Right cardiac atrium (tissue), 5 donors: ENCODE results near the gene BCL2A1. TPM values are rescaled to one million over a fixed set of nuclear protein-coding genes. Genes with fewer than 3 reads are reported as not detected.

Experiments used
- ATAC-seq, 2 donors: fragments of 200-7000 bp; cut with Tn5 transposase; one replicate each; pipeline versions ENCODE4 v1.8.0 to v1.9.1; 2020; ENCODE audit warnings: moderate library complexity in 2 of 2, mild to moderate bottlenecking in 1 of 2
- DNase-seq, 3 donors: peaks; one replicate each; pipeline ENCODE4 v3.0.0-alpha.2; 2020
- H3K27ac ChIP-seq: one replicate; pipeline ENCODE4 v1.5.1; 2013; ENCODE audit warnings: mild to moderate bottlenecking, low read length, control low read depth, moderate library complexity
- H3K27me3 ChIP-seq: one replicate; pipeline ENCODE4 v1.6.1; 2013; ENCODE audit not compliant: control insufficient read depth, insufficient read depth
- H3K4me1 ChIP-seq: one replicate; pipeline ENCODE4 v1.6.1; 2013; ENCODE audit warnings: low read length; ENCODE audit not compliant: control insufficient read depth, insufficient read depth
- H3K4me3 ChIP-seq: one replicate; pipeline ENCODE4 v1.5.1; 2013; ENCODE audit warnings: low read length, control low read depth
- H3K9me3 ChIP-seq: one replicate; pipeline ENCODE4 v1.6.1; 2013; ENCODE audit warnings: low read length; ENCODE audit not compliant: control insufficient read depth
- WGBS: extraction: QIAGEN DNeasy Blood & Tissue Kit; methylation state at CpG from one replicate; pipeline ENCODE4 v1.1.7; 2013; 5-methylcytosine and 5-hydroxymethylcytosine counted together
- intact Hi-C, 4 donors: fragments of 100-400 bp; cut with DNase I; formaldehyde crosslinking; loops; one replicate each; pipeline versions ENCODE4 v1.11.0 to v1.14.0; 2022 to 2023
- polyA plus RNA-seq: library from polyadenylated mRNA; stranded (reverse); fragments of 200-250 nt; gene quantifications from one replicate; pipeline ENCODE4 v1.2.3, GENCODE V29; 2013
- total RNA-seq, 4 donors: library from RNA; stranded (reverse); fragmentation: NEBNext Ultra II Directional; extraction: Animal tissue kit (Norgen Biotek cat#: 25700); gene quantifications; one replicate each; pipeline ENCODE4 v1.2.1, GENCODE V29; 2021
- donor health status: healthy with polysubstance abuse.
- donor health status: DM: no; HTN: yes; CAD: no.
- donor health status: DM: no; HTN: no; CAD: no.
- donor health status: DM: no; HTN: yes; CAD: no; lungs with severe emphysema.
- donor health status: DM: yes; HTN: yes; CAD: no.

The BCL2A1 gene
- total and polyA plus RNA-seq, 5 donors: 0.29 to 1.1 (median 0.43) TPM; not detected in 1

DNA sequence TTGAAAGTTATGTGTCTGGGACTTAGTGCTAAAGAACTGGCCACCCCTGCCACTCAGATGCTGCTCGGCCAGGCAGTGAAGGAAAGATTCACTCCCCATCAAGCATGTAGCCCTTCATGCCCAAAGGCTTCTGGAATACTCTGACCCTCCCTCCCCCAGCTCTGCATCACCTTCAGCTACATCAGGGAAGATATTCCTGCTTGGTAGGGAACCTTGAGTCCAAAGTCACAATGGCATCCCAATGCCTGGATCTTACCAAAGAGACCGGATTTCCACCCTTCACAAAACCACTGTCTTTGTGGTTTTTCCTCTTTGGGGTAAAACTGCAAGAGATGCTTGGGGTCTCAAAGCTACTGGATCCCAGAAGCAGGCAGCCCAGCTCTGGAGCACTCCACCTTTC is 18.2 kb upstream of the BCL2A1 start:
- 90% methylated on average over 2 of the region's 2 CpGs for WGBS

DNA sequence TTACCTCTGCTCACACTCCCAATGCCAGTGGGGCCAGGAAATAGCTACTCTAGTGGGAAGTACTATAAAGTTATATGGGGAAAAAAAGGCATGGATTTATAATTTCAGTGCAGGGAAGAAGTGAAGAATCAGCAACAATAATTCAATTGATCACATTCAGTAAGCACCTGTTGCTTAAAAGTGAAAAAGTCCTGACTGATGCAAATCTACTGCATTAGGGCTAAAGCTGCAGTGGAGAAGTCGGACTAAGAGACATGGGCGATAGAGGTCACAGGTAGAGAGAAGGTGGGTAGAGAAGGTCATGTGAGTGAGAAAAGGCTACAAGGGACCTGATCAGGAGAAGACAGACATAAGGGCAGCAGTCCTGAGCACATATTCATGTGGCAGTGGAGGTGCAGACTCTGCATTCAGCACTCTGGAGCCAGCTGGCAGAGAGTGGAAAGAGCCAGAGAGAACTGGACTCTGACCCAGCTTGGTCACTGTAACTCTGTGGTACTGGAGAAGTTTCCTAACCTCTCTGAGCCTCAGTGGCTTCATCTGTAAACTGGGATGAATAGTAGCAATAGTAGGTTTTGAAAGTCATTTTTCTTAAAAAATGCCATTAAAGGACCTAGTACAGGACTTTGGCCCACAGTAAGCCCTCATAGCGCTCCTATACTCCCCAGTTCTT is 17.6 kb upstream of the BCL2A1 start:
- H3K27me3 ChIP-seq: no peaks in the 10 kb centered on the region
- intact Hi-C loops: no loop called here
- no peak overlapping the region for H3K4me3 ChIP-seq
- H3K4me1 ChIP-seq: no peaks in the 10 kb centered on the region
- WGBS: 94% methylated on average over 3 of the region's 3 CpGs
- ATAC-seq (no peak), DNase-seq (no peak)
- H3K27ac ChIP-seq: no peak overlapping the region
- H3K9me3 ChIP-seq: no peaks in the 10 kb centered on the region

More for the DNA sequence above, 18.2 kb upstream of the BCL2A1 start:
- intact Hi-C loops: no loop called here
- ATAC-seq: no peak
- H3K27ac ChIP-seq: no peak overlapping the region
- no peak overlapping the region for H3K4me3 ChIP-seq
- H3K4me1 ChIP-seq: no peaks in the 10 kb centered on the region
- no peak for DNase-seq
- no peaks in the 10 kb centered on the region for H3K9me3 ChIP-seq
- no peaks in the 10 kb centered on the region for H3K27me3 ChIP-seq

GRCh38 chr15:79987969-79988368 is 17.0 kb upstream of the BCL2A1 start:
- 87% methylated on average over 3 of the region's 3 CpGs for WGBS
- H3K4me1 ChIP-seq: no peaks in the 10 kb centered on the region
- no peak for DNase-seq
- H3K9me3 ChIP-seq: no peaks in the 10 kb centered on the region
- ATAC-seq: no peak
- H3K27ac ChIP-seq: no peak overlapping the region
- H3K4me3 ChIP-seq: no peak overlapping the region
- no peaks in the 10 kb centered on the region for H3K27me3 ChIP-seq
- intact Hi-C loops: no loop called here

- no peaks in the 10 kb centered on the region for H3K9me3 ChIP-seq
- no peaks in the 10 kb centered on the region for H3K27me3 ChIP-seq
- no peak overlapping the region for H3K27ac ChIP-seq
- intact Hi-C loops: no loop called here
- no peaks in the 10 kb centered on the region for H3K4me1 ChIP-seq
- ATAC-seq (no peak), DNase-seq (no peak)
- no peak overlapping the region for H3K4me3 ChIP-seq
- 74% methylated on average over 7 of the region's 7 CpGs for WGBS
Measured at GRCh38 chr15:79987569-79987955, 16.6 kb upstream of the BCL2A1 start.

DNA sequence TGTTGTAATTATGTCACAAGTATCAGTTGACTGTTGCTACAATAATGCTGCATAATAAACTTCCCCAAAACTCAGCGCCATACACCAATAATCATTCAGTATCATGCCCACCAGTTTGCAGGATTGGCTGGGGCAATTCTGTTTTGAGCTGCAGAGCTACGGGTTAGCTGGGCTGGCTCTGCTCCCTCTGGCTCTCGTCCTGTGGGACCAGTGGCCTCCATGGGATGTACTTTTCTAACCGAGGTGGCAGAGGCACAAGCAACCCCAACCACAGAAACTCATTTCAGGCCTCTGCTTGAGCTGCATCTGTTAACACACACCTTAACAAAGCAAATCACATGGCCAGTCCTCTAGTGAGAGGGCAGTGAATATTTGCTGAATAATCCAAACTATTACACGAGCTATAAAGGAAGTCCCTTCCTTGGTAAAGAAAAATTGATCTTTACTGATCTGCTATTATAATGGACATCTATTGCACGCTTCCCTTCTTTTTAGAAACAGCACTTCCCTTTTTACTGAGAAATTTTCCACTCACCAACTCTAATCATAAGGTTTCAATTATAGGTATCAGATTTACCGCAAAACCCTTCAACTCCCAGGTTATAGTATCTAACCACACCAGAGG is 10.9 kb upstream of the BCL2A1 start:
- H3K4me1 ChIP-seq: peaks cover 2% of the 10 kb centered on the region
- ATAC-seq (no peak), DNase-seq (no peak)
- no peaks in the 10 kb centered on the region for H3K27me3 ChIP-seq
- H3K4me3 ChIP-seq: no peak overlapping the region
- H3K9me3 ChIP-seq: no peaks in the 10 kb centered on the region
- 72% methylated on average over 7 of the region's 7 CpGs for WGBS
- H3K27ac ChIP-seq: no peak overlapping the region
- intact Hi-C loops: no loop called here

GRCh38 chr15:79978655-79979514 is 7.9 kb upstream of the BCL2A1 start:
- Histone ChIP-seq H3K9me3 (no peaks in the 10 kb centered on the region), H3K4me3 (no peak overlapping the region), H3K4me1 (peaks cover 2% of the 10 kb centered on the region), H3K27ac (peak overlapping the region; percentile 63), H3K27me3 (no peaks in the 10 kb centered on the region)
- DNase-seq (peak in 1 of 3 donors; percentile 27), ATAC-seq (peak; percentile 78 to 79)
- intact Hi-C loops: no loop called here
- 56% methylated on average over 5 of the region's 5 CpGs for WGBS

DNA sequence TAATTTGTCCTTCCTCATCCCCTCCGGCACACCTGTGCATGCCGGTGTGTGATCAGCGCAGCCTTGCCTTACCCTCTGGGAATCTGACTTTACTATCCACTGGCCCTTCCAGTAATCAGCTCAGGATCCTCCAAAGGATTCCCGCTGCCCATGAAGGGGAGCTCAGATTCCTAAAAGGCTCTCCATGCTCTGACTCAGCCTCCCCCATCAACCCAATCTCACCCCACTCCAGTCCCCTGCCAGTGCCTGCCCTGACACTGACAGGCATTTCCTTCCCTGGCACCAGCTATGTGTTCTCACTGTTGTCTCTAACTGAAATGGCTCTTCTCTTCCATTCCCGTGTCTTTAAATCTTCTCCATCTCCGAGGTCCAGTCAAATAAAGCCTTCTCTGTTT is 7.3 kb upstream of the BCL2A1 start:
- Histone ChIP-seq H3K4me1 (peaks cover 2% of the 10 kb centered on the region), H3K27ac (no peak overlapping the region), H3K9me3 (no peaks in the 10 kb centered on the region), H3K27me3 (no peaks in the 10 kb centered on the region), H3K4me3 (no peak overlapping the region)
- 71% methylated on average over 6 of the region's 6 CpGs for WGBS
- intact Hi-C loops: no loop called here
- ATAC-seq (peak; percentile 38 to 60), DNase-seq (no peak)

DNA sequence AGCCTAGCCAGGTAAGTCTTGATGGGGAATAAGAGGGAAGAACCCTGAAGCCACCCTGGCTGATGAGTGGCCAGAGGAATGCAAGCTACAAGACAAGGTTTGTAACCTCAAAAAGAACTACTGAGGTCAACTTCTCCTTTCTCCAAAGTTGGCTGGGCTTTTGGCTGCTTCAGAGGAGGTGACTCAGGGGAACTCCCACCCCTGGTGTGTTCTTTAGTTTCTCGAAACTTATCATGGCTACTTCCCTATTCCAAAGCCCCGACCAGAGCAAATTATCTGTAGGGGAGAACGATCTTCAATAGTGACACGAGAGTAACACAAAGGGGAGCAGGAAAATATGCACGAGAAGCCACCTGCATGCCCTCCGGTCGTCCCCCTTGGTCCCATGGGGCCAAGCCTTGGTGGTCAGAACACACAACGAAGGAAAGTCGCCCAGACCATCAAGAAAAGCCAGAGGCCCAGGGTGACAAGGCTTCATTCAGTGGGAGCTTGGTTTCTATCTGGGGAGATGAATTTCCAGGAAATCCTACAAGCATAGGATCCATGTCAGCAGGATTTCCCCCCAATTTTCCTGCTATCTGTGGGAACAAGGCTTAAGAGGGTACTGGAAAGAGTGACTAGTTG is 6.5 kb upstream of the BCL2A1 start:
- Histone ChIP-seq H3K27ac (no peak overlapping the region), H3K4me3 (no peak overlapping the region), H3K9me3 (no peaks in the 10 kb centered on the region), H3K4me1 (peaks cover 2% of the 10 kb centered on the region), H3K27me3 (no peaks in the 10 kb centered on the region)
- intact Hi-C loops: no loop called here
- 78% methylated on average over 9 of the region's 9 CpGs for WGBS
- ATAC-seq (peak; percentile 39 to 61), DNase-seq (no peak)

DNA sequence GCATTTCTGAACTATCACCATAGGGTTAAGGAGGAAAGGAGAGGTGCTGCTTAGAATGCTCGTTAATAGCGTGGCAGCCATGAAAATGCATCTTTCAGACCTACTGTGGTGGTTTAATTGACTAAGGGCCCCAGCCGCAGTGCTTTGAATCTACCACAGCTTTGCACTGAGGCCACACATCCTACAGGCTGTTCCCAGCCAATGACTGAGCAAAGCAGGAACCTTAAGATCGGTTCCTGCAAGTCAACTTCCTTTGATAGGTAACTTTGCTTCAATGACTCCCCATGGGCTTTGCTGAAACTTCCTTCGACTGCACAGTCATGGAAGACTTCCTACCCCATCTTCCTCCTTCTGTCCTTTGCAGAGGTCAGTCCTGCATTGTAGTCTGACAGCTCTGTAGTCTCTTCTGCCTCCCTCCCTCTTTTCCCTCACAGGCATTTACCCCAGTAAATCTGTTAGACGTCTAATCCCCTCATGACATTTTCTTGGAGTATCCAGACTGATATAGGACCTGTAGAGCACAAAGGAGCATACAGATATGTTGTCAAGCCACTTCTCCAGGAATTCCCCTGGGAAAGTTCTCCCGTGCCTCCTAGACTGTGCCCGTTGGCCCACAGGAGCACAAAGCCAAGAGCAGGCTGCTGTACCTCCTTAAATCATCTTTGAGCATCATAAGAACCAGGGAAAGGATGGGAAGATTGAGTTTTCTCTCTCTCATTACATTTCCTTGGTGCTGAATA is 2.6 kb upstream of the BCL2A1 start:
- H3K27ac ChIP-seq: no peak overlapping the region
- WGBS: 59% methylated on average over 8 of the region's 8 CpGs

DNA sequence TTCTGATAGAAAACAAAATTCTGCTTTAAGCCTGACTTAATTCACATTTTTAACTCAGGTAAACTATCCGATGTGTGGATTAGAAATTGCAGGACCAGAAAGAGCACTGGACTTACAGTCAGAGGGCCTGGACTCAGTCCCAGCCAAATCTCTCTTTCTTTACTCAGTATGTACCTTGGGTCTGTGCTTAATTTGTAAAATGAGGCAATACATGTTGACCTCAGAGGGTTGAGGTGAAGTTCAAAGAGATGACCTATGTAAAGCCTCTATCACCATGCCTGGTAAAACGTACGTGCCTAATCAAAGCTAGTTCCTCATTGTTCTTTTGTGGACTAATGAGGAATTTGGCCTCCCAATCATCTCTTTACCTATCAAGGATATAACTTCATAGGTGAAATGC is 1.9 kb upstream of the BCL2A1 start:
- Histone ChIP-seq H3K4me3 (no peak overlapping the region), H3K27me3 (no peaks in the 10 kb centered on the region), H3K27ac (no peak overlapping the region), H3K9me3 (no peaks in the 10 kb centered on the region), H3K4me1 (peaks cover 3% of the 10 kb centered on the region)
- DNase-seq (no peak), ATAC-seq (no peak)
- WGBS: 77% methylated on average over 3 of the region's 3 CpGs
- intact Hi-C loops: no loop called here

More for the DNA sequence above, 2.6 kb upstream of the BCL2A1 start:
- Histone ChIP-seq H3K27me3 (no peaks in the 10 kb centered on the region), H3K4me1 (peaks cover 4% of the 10 kb centered on the region), H3K4me3 (no peak overlapping the region), H3K9me3 (no peaks in the 10 kb centered on the region)
- ATAC-seq: no peak
- intact Hi-C loops: no loop called here
- DNase-seq: no peak
